DMS153 treated with DMSO at 0.1 percent for 48 hours (cell line): ENCODE measurements around the gene CFAP300.

Experiments
- DNase-seq: peaks from one replicate; lab custom pipeline; 2025; ENCODE audit not compliant: unreplicated experiment; lab: John Stamatoyannopoulos, UW

The CFAP300 gene

GRCh38 chr11:102119997-102120396 lies 72.8 kb downstream of the CFAP300 start:
- DNase-seq, result no peak

DNA sequence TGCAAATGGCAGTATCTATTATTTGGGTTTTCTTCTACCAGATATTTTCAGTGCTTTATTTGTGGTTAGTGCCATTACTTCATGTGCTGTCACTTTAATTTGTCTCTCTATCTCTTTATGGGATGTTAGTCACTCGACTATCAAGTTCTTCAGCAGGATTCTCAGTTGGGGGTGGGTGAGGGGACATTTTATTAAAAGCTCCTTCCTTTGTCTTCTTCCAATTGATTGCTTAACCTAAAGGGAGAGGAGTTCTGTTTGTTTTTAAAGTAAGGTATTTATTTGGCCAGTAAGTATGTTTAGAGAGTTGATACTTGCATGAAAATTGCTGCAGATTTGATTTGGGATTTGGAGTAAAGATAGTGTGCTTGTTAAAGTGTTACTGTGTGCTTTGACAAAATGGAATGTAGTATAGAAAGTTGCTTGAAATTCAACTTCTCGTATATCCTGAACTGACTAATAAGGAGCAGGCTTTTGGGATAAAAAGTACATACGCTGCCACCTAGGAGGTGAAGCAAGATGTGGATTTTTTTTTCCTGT lies 73.3 kb downstream of the CFAP300 start:
- DNase-seq, result no peak

DNA sequence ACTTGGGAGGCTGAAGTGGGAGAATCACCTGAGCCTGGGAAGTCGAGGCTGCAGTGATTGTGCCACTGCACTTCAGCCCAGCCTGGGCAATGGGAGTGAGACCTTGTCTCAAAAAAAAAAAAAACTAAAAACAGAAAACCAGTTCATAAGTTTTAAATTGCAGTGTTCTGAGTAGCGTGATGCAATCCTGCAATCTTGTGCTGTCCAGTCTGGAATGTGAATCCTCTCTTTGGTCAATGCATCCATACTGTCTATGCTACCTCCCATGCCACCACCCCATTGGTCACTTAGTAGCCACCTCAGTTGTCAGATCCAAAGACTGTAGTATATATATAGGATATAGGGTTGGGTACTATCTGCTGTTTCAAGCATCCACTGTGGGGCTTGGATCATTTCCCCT lies 74.1 kb downstream of the CFAP300 start:
- no peak for DNase-seq
